Measurements from ENCODE around the gene SFTPB.
"Not testable (repeated sequence)": the region's sequence is repeated elsewhere in the genome, so short reads cannot be mapped to it uniquely, and the experiment has no call there.

The SFTPB gene

GRCh38 chr2:85651097-85651496 lies 16.9 kb downstream of the SFTPB start:
- no peak for DNase-seq

- no peak for DNase-seq
These were observed 17.5 kb downstream of the SFTPB start for GRCh38 chr2:85650456-85650855.

- no peak for DNase-seq
These were observed 18.5 kb downstream of the SFTPB start for GRCh38 chr2:85649201-85650190.

- DNase-seq: no peak
These were observed 19.4 kb downstream of the SFTPB start for GRCh38 chr2:85648619-85649018.

- no peak for DNase-seq
These were observed 20.0 kb downstream of the SFTPB start for GRCh38 chr2:85647823-85648526.

- no peak for DNase-seq
These were observed 21.8 kb downstream of the SFTPB start for GRCh38 chr2:85646166-85646565.

GRCh38 chr2:85644909-85645308 lies 23.1 kb downstream of the SFTPB start:
- no peak for DNase-seq

GRCh38 chr2:85642725-85643124 lies 25.3 kb downstream of the SFTPB start:
- DNase-seq: no peak

- no peak for DNase-seq
These were observed 32.4 kb downstream of the SFTPB start for GRCh38 chr2:85635636-85636035.

- no peak for DNase-seq
These were observed 33.0 kb downstream of the SFTPB start for GRCh38 chr2:85635011-85635410.

GRCh38 chr2:85631316-85631715 lies 36.7 kb downstream of the SFTPB start:
- no peak for DNase-seq

GRCh38 chr2:85628658-85629057 lies 39.3 kb downstream of the SFTPB start:
- no peak for DNase-seq

GRCh38 chr2:85623991-85624390 lies 44.0 kb downstream of the SFTPB start:
- DNase-seq: no peak

GRCh38 chr2:85621338-85621737 lies 46.7 kb downstream of the SFTPB start:
- DNase-seq: no peak

- DNase-seq: no peak
These were observed 48.4 kb downstream of the SFTPB start for GRCh38 chr2:85619617-85620016.

GRCh38 chr2:85617723-85618122 lies 50.3 kb downstream of the SFTPB start:
- not testable (repeated sequence) for DNase-seq

- DNase-seq: no peak
These were observed 52.6 kb downstream of the SFTPB start for GRCh38 chr2:85615413-85615728.

- DNase-seq: not testable (repeated sequence)
These were observed 53.2 kb downstream of the SFTPB start for GRCh38 chr2:85614757-85615156.

GRCh38 chr2:85613717-85614515 lies 54.1 kb downstream of the SFTPB start:
- DNase-seq: no peak

- DNase-seq: peak; percentile 69
These were observed 56.1 kb downstream of the SFTPB start, which contains the start of gene C2orf68 for GRCh38 chr2:85611705-85612587. Gene C2orf68 (minus strand): TSS chr2:85612066. CDS start chr2:85611984, 82 bp downstream.

GRCh38 chr2:85611217-85611704 lies 56.7 kb downstream of the SFTPB start:
- no peak for DNase-seq

Data from activated T-cell treated with anti-CD3 and anti-CD28 coated beads for 4 hours (primary cell).